ENCODE measurements around the gene RBCK1.

The RBCK1 gene

DNA sequence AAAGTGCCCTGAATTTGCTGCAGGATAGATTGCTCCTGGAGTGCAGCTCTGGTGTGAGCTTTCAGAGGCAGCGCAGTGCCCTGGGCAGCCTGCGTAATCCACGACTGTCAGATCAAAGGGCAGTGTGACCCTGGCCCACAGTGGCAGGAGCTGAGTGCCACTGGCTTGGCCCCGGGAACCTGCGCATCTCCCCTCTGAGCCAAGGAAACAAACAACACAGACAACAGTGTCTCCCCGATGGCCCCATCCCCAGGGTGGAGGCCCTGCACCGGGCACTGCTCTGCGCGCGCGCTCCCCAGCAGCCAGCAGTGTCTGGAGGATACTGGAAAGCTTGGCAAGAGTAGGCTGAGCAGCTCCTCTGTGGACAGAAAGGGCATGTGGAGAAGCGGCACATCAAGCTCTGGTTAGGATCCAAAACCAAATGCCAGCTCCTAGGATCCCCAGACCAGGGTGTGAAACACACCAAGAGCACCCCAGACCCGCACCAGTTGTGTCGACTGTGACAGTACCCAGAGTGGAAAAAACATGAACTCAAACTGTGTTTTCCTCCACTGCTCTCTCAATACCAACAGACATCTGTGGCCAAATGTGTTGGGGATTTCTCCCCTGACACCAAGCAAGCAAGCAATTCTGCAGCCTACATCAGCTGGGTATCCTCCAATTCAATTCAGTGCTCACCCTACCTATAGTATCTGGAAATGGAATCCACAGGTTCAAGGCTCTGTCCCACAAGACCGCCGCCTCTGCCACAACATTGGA lies 26.7 kb downstream of the RBCK1 start:
- H3K4me3 Mint-ChIP-seq: no peak overlapping the region
- peaks cover 51% of the 10 kb centered on the region for H3K36me3 Mint-ChIP-seq (ENCODE audit: low read depth)
- DNase-seq: no peak
- H3K27ac Mint-ChIP-seq: peak overlapping the region; percentile 95
- H3K27me3 Mint-ChIP-seq (ENCODE audit: low read depth, poor library complexity): peaks cover 4% of the 10 kb centered on the region
- TF ChIP-seq, protein P1, sequence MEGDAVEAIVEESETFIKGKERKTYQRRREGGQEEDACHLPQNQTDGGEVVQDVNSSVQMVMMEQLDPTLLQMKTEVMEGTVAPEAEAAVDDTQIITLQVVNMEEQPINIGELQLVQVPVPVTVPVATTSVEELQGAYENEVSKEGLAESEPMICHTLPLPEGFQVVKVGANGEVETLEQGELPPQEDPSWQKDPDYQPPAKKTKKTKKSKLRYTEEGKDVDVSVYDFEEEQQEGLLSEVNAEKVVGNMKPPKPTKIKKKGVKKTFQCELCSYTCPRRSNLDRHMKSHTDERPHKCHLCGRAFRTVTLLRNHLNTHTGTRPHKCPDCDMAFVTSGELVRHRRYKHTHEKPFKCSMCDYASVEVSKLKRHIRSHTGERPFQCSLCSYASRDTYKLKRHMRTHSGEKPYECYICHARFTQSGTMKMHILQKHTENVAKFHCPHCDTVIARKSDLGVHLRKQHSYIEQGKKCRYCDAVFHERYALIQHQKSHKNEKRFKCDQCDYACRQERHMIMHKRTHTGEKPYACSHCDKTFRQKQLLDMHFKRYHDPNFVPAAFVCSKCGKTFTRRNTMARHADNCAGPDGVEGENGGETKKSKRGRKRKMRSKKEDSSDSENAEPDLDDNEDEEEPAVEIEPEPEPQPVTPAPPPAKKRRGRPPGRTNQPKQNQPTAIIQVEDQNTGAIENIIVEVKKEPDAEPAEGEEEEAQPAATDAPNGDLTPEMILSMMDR (IDR thresholded peaks at IDR 0.05): no peak
- peaks cover 29% of the 10 kb centered on the region for H3K4me1 Mint-ChIP-seq
- no peaks in the 10 kb centered on the region for H3K9me3 Mint-ChIP-seq

DNA sequence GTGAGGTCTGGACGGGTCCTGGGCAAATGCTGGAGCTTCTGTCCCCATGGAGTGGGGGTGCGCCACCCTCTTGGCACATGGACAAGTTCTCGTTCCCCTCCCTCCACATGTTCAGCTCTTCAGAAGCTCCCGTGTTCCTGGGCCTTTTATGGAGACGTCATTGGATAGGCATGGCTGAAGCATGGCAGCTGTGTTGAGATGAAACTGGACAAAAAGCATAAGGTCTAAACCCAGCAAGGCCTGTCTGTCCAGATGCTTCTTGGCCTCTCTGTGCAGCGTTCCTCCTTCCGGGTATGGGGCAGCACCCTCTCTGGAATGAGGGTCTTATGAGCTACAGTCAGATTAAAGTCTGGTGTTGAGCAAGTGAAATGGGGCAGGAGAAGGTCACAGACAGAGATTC lies 27.5 kb downstream of the RBCK1 start:
- Mint-ChIP-seq H3K4me1 (peaks cover 27% of the 10 kb centered on the region), H3K27me3 (ENCODE audit: low read depth, poor library complexity) (peaks cover 4% of the 10 kb centered on the region), H3K27ac (no peak overlapping the region), H3K4me3 (no peak overlapping the region), H3K36me3 (ENCODE audit: low read depth) (peaks cover 54% of the 10 kb centered on the region), H3K9me3 (no peaks in the 10 kb centered on the region)
- DNase-seq: no peak
- TF ChIP-seq, protein P1 (IDR thresholded peaks at IDR 0.05): no peak

DNA sequence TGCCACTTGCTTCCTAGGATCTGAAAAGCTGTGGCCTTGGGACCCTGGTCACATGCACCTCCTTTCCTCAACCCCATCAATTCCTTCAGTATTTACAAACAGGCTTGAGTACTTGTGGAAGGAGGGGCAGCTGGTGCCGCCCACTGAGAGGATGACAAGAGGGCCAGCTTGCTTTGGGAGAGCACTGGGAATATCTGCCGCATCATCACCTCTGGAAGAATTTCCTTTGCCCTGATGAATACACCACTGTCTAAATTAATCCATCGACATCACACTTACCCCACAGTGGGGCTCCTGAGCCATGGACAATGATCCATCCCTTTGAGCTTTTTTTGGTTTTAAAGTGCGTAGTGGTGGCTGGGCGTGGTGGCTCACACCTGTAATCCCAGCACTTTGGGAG lies 28.4 kb downstream of the RBCK1 start:
- Mint-ChIP-seq H3K27me3 (ENCODE audit: low read depth, poor library complexity) (peaks cover 4% of the 10 kb centered on the region), H3K4me3 (no peak overlapping the region), H3K36me3 (ENCODE audit: low read depth) (peaks cover 57% of the 10 kb centered on the region), H3K4me1 (peaks cover 18% of the 10 kb centered on the region), H3K9me3 (no peaks in the 10 kb centered on the region), H3K27ac (no peak overlapping the region)
- TF ChIP-seq, protein P1 (IDR thresholded peaks at IDR 0.05): no peak
- no peak for DNase-seq

DNA sequence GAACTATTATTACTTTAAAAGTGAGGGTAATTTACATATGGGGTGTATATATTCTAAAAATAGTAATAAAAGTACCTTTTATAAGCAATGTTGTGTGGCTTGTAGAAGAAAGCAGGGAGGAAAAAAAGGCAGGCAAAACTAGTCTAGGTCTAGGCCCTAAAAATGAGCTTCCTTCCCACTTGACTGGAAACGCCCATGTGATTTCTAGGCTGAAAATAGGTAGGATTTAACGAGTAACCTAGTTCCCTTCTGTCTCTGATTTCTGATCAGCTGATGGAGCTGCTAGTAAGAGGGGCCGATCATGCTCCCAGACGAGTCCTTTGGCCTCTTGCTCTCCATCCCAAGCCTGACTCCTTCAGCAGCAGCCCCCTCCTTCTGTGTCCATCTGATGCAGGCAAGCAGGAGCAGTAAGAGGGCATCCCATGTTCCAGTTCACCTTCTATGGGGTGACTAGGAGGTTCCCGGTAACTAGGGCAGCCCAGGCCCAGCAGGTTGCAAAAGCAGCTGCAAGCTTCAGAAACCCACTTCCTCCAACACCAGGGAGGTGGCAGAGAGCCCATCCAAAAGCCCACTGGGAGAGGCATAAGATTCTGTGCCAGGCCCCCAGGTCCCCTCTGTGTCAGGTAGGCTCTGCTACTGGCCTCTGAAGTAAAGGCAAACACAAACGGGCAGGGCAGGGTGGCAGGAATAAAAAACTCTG lies 29.8 kb downstream of the RBCK1 start:
- H3K4me1 Mint-ChIP-seq: peaks cover 15% of the 10 kb centered on the region
- no peak overlapping the region for H3K4me3 Mint-ChIP-seq
- peaks cover 4% of the 10 kb centered on the region for H3K27me3 Mint-ChIP-seq (ENCODE audit: low read depth, poor library complexity)
- no peak overlapping the region for H3K27ac Mint-ChIP-seq
- H3K9me3 Mint-ChIP-seq: no peaks in the 10 kb centered on the region
- TF ChIP-seq, protein P1 (IDR thresholded peaks at IDR 0.05): no peak
- DNase-seq: no peak
- H3K36me3 Mint-ChIP-seq (ENCODE audit: low read depth): peaks cover 72% of the 10 kb centered on the region

DNA sequence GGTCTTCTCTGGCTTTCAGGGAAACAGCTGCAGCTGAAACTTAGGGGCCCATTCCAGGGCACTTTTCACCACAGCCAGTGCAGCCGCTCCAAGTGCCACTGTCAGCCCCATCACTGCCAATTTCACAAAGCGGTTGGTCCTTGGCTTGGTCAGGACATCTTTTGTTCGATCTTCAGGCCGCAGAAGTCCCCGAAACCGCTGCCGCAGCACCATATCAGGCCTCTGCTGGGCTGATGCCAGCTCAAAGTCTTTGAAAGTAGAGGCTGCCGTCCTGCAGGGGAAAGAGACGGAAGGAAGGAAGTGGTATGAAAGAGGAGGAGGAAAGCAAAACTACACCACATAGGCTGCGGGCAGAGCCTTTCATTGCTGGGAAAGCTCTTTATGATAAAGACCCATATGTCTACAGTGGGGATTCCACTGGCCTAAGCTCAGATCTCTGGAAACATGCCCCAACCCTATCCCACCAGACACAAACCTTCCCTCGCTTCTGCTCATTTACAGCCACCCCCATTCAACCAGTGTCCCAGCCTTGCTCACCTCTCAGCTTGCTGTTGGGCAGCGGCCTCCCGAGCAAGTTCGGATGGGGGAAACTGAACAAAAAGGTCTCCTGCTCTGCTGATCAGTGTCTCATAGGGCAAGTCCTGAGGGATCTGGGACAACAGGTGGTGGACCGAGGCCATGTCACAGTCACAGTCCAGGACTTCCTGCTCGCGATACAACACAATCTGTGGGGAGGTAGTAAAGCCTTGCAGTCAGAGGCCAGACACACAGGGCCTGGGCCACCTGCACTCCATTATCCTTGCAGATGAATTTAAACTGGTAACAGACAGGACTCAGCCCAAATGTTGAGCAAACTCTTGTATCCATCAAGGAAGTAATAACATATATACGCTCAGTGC lies 30.7 kb downstream of the RBCK1 start:
- H3K27ac Mint-ChIP-seq: no peak overlapping the region
- H3K4me1 Mint-ChIP-seq: peaks cover 7% of the 10 kb centered on the region
- no peaks in the 10 kb centered on the region for H3K9me3 Mint-ChIP-seq
- TF ChIP-seq, protein P1 (IDR thresholded peaks at IDR 0.05): no peak
- H3K27me3 Mint-ChIP-seq (ENCODE audit: low read depth, poor library complexity): no peaks in the 10 kb centered on the region
- no peak overlapping the region for H3K4me3 Mint-ChIP-seq
- DNase-seq: no peak
- H3K36me3 Mint-ChIP-seq (ENCODE audit: low read depth): peaks cover 76% of the 10 kb centered on the region
